SK-N-SH treated with all-trans-retinoic acid at 6 μM for 48 hours (cell line): ENCODE data around the gene RAD51B.

Experiments used
- ATAC-seq: fragments of 200-7000 bp; cut with Tn5 transposase; 3 replicates; pipeline ENCODE4 v1.9.1; 2020; ENCODE audit warnings: mild to moderate bottlenecking, moderate library complexity
- ARNTL ChIP-seq: fragments of 450-650 bp; formaldehyde crosslinking; IDR thresholded peaks from 2 replicates; pipeline ENCODE4 v1.5.0; 2020; ENCODE audit warnings: low read depth, mild to moderate bottlenecking, moderate library complexity, borderline replicate concordance
- BACH2 ChIP-seq: fragments of 250-450 bp; sonication (Bioruptor Pico); IDR thresholded peaks from 2 replicates; pipeline ENCODE4 v1.9.0; 2021; ENCODE audit warnings: mild to moderate bottlenecking, borderline replicate concordance
- CSDC2 ChIP-seq: fragments of 250-450 bp; sonication (Bioruptor Pico); IDR thresholded peaks from 2 replicates; pipeline ENCODE4 v1.5.0; 2020; ENCODE audit warnings: mild to moderate bottlenecking, moderate library complexity
- ESRRG ChIP-seq: fragments of 250-450 bp; sonication (Bioruptor Pico); IDR thresholded peaks from 2 replicates; pipeline ENCODE4 v1.6.1; 2021; ENCODE audit warnings: mild to moderate bottlenecking
- GLIS3 ChIP-seq: fragments of 250-450 bp; sonication (Bioruptor Pico); IDR thresholded peaks from 2 replicates; pipeline ENCODE4 v1.5.0; 2020; ENCODE audit warnings: mild to moderate bottlenecking, moderate library complexity
- ISL1 ChIP-seq: fragments of 250-450 bp; sonication (Bioruptor Pico); IDR thresholded peaks from 2 replicates; pipeline ENCODE4 v2.1.2; 2022; ENCODE audit warnings: mild to moderate bottlenecking, moderate library complexity
- OSR1 ChIP-seq: fragments of 250-450 bp; sonication (Bioruptor Pico); IDR thresholded peaks from 2 replicates; pipeline ENCODE4 v1.8.0; 2022; ENCODE audit warnings: moderate library complexity, mild to moderate bottlenecking, inconsistent platforms
- PPARA ChIP-seq: fragments of 250-450 bp; sonication (Bioruptor Pico); IDR thresholded peaks from 2 replicates; pipeline ENCODE4 v1.5.0; 2020; ENCODE audit warnings: mild to moderate bottlenecking, borderline replicate concordance
- RARB ChIP-seq: fragments of 250-450 bp; sonication (Bioruptor Pico); IDR thresholded peaks from 2 replicates; pipeline ENCODE4 v1.8.0; 2021; ENCODE audit warnings: mild to moderate bottlenecking, moderate library complexity
- SNAI2 ChIP-seq: fragments of 250-450 bp; sonication (Bioruptor Pico); IDR thresholded peaks from 2 replicates; pipeline ENCODE4 v1.5.0; 2020; ENCODE audit warnings: mild to moderate bottlenecking, moderate library complexity
- TOX ChIP-seq: fragments of 250-450 bp; sonication (Bioruptor Pico); IDR thresholded peaks from 2 replicates; pipeline ENCODE4 v1.8.0; 2021; ENCODE audit warnings: mild to moderate bottlenecking, moderate library complexity, borderline replicate concordance
- TSHZ2 ChIP-seq: fragments of 250-450 bp; sonication (Bioruptor Pico); IDR thresholded peaks from 2 replicates; pipeline ENCODE4 v1.5.0; 2020; ENCODE audit warnings: mild to moderate bottlenecking, moderate library complexity
- ZC3H10 ChIP-seq: fragments of 250-450 bp; sonication (Bioruptor Pico); IDR thresholded peaks from 2 replicates; pipeline ENCODE4 v1.5.1; 2021; ENCODE audit warnings: mild to moderate bottlenecking, moderate library complexity
- ZFP3 ChIP-seq: fragments of 250-450 bp; sonication (Bioruptor Pico); IDR thresholded peaks from 2 replicates; pipeline ENCODE4 v1.5.0; 2020; ENCODE audit warnings: mild to moderate bottlenecking, moderate library complexity
- ZFP30 ChIP-seq: fragments of 450-650 bp; formaldehyde crosslinking; IDR thresholded peaks from 2 replicates; pipeline ENCODE4 v1.5.0; 2022; ENCODE audit warnings: mild to moderate bottlenecking, moderate library complexity
- ZNF565 ChIP-seq: fragments of 450-650 bp; formaldehyde crosslinking; conservative IDR thresholded peaks from 2 replicates; pipeline ENCODE4 v1.5.0; 2020; ENCODE audit warnings: low read depth, mild to moderate bottlenecking, moderate library complexity
- ZNF70 ChIP-seq: fragments of 450-650 bp; formaldehyde crosslinking; IDR thresholded peaks from 2 replicates; pipeline ENCODE4 v1.5.0; 2020; ENCODE audit warnings: mild to moderate bottlenecking, moderate library complexity
- ZNF8 ChIP-seq: fragments of 450-650 bp; formaldehyde crosslinking; IDR thresholded peaks from 2 replicates; pipeline ENCODE4 v1.5.0; 2020; ENCODE audit warnings: mild to moderate bottlenecking, moderate library complexity
- TF ChIP-seq, protein P1 (sequence below): fragments of 250-450 bp; sonication (Bioruptor Pico); IDR thresholded peaks from 2 replicates; pipeline ENCODE4 v1.5.1; 2021; ENCODE audit warnings: mild to moderate bottlenecking, moderate library complexity
- TF ChIP-seq, protein P2 (sequence below): fragments of 250-450 bp; sonication (Bioruptor Pico); IDR thresholded peaks from 2 replicates; pipeline ENCODE4 v1.8.0; 2020; ENCODE audit warnings: mild to moderate bottlenecking, moderate library complexity, borderline replicate concordance
- TF ChIP-seq, protein P3 (sequence below): fragments of 250-450 bp; sonication (Bioruptor Pico); IDR thresholded peaks from 2 replicates; pipeline ENCODE4 v1.5.1; 2020; ENCODE audit warnings: low read depth, mild to moderate bottlenecking, moderate library complexity

The RAD51B gene

DNA sequence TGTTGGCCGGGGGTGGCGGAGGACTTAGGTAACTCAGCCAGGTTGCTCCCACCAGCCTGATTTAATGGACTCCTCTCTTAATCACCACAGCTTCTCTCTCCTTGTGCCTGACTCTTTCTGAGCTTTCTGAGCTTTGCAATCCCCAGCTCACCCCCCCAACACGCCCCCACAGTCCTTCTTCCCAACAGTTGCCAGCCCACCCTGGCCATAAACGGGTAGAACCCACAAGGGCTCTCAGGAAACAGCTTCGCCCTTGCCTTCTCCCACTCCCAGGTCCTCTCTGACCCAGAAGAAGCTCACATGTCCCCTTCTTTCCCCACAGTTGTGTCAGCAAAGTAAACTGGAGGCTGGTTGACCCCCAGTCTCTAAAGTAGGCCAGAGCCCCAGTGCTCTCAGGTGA lies 940.4 kb downstream of the RAD51B start:
- no peak for ATAC-seq
- TF ChIP-seq RARB (CRISPR knock-in tag) (no peak), ZNF8 (no peak)

DNA sequence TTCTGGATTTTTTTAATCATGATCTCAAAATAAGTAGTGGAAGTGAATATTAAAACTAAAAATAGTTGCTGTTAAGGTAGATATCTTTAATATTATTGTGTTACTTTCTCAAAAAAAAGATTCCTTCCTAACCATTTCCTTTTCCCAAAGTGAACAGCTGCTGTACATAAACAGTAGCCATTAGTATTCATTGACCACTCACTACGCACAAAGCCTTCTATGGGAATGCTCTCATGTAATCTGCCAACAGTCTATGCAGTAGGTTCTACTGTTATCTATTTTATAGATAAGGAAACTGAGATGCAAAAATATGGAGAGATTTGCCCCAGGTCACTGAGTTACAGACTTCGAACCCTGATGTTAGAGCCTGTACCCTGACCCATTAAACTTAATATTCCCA lies 941.2 kb downstream of the RAD51B start:
- ATAC-seq: no peak
- no peak for TF ChIP-seq ZNF8
- TF ChIP-seq TSHZ2: no peak
- TF ChIP-seq ESRRG: no peak
- no peak for TF ChIP-seq ZFP30 (CRISPR knock-in tag)
- no peak for TF ChIP-seq BACH2 (CRISPR knock-in tag)
- TF ChIP-seq, protein P1, sequence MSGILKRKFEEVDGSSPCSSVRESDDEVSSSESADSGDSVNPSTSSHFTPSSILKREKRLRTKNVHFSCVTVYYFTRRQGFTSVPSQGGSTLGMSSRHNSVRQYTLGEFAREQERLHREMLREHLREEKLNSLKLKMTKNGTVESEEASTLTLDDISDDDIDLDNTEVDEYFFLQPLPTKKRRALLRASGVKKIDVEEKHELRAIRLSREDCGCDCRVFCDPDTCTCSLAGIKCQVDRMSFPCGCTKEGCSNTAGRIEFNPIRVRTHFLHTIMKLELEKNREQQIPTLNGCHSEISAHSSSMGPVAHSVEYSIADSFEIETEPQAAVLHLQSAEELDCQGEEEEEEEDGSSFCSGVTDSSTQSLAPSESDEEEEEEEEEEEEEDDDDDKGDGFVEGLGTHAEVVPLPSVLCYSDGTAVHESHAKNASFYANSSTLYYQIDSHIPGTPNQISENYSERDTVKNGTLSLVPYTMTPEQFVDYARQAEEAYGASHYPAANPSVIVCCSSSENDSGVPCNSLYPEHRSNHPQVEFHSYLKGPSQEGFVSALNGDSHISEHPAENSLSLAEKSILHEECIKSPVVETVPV (CRISPR knock-in tag): no peak
- TF ChIP-seq, protein P2, sequence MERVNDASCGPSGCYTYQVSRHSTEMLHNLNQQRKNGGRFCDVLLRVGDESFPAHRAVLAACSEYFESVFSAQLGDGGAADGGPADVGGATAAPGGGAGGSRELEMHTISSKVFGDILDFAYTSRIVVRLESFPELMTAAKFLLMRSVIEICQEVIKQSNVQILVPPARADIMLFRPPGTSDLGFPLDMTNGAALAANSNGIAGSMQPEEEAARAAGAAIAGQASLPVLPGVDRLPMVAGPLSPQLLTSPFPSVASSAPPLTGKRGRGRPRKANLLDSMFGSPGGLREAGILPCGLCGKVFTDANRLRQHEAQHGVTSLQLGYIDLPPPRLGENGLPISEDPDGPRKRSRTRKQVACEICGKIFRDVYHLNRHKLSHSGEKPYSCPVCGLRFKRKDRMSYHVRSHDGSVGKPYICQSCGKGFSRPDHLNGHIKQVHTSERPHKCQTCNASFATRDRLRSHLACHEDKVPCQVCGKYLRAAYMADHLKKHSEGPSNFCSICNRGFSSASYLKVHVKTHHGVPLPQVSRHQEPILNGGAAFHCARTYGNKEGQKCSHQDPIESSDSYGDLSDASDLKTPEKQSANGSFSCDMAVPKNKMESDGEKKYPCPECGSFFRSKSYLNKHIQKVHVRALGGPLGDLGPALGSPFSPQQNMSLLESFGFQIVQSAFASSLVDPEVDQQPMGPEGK (CRISPR knock-in tag): no peak
- no peak for TF ChIP-seq ZFP3 (CRISPR knock-in tag)
- TF ChIP-seq, all 23 proteins: peak for 0

GRCh38 chr14:68761391-68761790 lies 941.8 kb downstream of the RAD51B start:
- no peak for ATAC-seq
- TF ChIP-seq ZC3H10 (CRISPR knock-in tag) (no peak), TOX (no peak), RARB (CRISPR knock-in tag) (no peak), GLIS3 (CRISPR knock-in tag) (no peak), ARNTL (CRISPR knock-in tag) (no peak), ZNF70 (CRISPR knock-in tag) (no peak), CSDC2 (CRISPR knock-in tag) (no peak), PPARA (CRISPR knock-in tag) (no peak), ZNF8 (no peak), ZFP30 (CRISPR knock-in tag) (no peak), OSR1 (no peak), SNAI2 (CRISPR knock-in tag) (no peak), TSHZ2 (no peak), ESRRG (no peak), ISL1 (CRISPR knock-in tag) (no peak), ZNF565 (no peak)
- TF ChIP-seq, protein P2 (CRISPR knock-in tag): no peak
- TF ChIP-seq, protein P1 (CRISPR knock-in tag): no peak
- TF ChIP-seq, protein P3, sequence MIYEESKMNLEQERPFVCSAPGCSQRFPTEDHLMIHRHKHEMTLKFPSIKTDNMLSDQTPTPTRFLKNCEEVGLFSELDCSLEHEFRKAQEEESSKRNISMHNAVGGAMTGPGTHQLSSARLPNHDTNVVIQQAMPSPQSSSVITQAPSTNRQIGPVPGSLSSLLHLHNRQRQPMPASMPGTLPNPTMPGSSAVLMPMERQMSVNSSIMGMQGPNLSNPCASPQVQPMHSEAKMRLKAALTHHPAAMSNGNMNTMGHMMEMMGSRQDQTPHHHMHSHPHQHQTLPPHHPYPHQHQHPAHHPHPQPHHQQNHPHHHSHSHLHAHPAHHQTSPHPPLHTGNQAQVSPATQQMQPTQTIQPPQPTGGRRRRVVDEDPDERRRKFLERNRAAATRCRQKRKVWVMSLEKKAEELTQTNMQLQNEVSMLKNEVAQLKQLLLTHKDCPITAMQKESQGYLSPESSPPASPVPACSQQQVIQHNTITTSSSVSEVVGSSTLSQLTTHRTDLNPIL (CRISPR knock-in tag): no peak
